IPS-NIHi7 (cell line): ENCODE results near the gene TGM2.

Source experiments
- DNase-seq: peaks from one replicate; pipeline ENCODE4 v3.0.0; 2012; ENCODE audit warnings: mixed read lengths; ENCODE audit errors: extremely low spot score

TGM2 gene

GRCh38 chr20:38092915-38093314, 72.2 kb downstream of the TGM2 start:
- DNase-seq, result no peak

DNA sequence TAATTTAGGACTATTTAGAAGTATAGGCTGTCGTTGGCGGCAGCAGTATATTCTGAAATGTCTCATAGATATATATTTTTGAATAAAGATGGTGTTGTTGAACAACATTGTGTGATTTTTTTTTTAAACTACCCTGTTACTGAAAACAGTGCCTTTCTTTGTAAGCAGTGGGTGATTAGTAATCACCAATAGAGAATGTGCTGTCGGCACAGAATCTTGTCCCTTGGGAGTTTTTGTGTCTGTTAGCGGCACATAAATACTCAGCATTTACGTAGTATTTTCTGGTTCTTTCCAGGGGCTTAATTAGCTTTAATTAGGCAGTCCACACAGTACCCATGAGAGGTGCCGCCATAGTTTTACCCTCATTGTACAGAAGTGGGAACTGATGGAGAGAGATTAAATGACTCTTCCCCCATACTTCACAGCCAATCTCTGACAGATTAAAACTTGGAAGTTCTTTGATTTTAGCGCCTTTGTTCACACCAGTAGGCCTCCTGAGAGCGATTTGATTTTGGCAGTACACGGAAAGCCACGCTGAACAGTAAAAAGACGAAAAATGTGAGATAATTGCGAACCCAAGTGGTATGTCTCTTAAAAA, 72.7 kb downstream of the TGM2 start:
- no peak for DNase-seq

DNA sequence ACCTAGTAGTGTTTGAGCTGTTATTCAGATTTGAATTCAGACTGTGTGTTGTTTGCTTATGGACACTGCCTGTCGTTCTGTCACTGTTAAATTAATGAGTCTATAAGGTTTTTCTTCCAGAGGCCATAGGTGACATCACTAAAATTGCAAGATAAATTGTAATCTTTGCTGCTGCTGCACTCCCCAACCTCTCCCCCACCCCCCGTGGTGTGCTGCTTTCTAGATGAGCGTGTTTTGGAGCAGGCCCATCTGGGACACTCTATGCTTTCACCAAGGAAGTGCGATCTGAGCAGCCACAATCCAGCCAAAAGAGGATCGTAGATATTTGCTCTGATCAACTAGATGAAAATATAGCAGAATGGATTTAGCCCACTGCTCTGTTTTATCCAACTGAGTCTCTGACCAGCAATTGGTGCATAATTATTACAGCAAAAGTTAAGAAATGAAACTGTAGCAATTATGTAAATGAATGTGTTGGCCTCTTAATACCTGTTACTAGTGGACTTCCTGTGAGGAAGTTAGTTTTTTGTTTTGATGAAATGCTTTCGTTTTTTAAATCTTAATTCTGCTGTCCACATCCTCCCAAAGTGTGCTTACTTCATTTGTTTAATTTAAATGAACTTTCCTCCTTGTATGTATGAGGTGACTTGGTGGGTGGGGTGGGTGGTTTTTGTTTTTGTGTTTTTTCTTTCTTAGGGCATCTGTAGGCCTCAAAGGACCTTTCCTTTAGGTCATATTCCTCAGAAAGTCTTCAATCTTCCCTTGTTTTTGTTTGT, 73.4 kb downstream of the TGM2 start:
- no peak for DNase-seq

- DNase-seq, result no peak
Observed at GRCh38 chr20:38090061-38090460, 75.0 kb downstream of the TGM2 start.

- DNase-seq, result no peak
Observed at GRCh38 chr20:38089500-38089899, 75.6 kb downstream of the TGM2 start.

- no peak for DNase-seq
Observed at GRCh38 chr20:38085026-38085425, 80.0 kb downstream of the TGM2 start.

GRCh38 chr20:38084425-38084951, 80.6 kb downstream of the TGM2 start:
- DNase-seq, result no peak

DNA sequence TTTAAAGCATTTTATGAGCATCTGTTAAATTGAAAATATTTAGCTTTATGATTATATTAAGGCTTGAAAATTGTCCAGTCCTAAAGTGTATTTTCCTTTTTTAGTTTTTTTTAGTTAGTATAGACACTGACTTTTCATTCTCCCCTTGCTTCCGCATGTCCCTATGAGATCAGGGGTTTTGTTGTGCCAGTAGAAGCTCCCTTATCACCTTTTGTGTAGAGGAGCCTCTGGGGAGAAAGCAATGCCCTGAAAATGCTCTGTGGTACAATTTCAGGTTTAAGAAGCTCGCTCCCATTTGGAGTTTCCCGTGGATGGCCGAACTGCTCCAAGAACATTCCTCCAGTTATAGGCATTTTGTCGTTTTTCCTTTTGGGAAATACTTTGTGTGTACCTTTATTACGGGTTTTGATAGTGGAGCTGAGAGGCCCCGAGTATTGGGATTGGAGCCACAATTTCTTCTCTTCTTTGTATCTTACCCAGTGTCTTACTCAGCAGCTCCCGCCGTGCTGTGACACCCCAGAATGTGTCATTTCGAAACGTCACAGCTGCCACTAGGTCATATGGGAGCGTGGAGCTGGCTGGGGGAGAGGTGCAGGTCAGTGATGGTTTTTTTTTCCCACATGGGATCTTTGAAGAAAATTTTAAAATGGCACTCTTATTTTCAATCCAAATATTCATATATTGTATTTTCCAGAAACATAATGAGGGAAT, 81.6 kb downstream of the TGM2 start:
- DNase-seq, result no peak

DNA sequence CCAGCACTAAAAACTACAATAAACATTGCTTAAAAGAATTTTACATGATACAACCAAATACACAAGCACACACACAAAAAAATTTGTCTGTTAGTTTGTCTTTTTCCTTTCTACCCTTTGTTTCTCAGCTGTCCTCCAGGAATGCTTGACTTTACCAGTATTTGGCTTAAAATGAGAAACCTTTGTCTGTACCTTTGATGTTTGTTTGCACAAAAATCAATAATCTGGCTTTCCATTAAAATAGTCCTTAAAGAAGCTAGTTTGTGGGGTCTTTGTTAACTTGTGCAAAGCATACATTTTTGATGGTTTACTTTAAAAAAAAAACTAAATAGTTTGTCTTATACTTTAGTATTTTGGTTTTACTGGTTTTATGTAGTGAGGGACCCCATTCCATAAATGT, 82.2 kb downstream of the TGM2 start:
- no peak for DNase-seq

DNA sequence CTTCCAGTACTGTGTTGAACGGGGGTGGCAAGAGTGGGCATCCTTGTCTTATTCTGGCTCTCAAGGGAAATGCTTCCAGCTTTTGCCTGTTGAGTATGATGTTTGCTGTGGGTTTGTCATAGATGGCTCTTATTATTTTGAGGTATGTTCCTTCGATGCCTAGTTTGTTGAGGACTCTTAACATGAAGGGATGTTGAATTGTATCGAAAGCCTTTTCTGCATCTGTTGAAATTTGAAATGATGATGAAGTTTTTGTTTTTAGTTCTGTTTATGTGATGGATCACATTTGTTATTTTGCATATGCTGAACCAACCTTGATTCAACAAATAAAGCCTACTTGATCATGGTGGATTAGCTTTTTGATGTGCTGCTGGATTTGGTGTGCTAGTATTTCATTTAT, 83.5 kb downstream of the TGM2 start:
- no peak for DNase-seq

- no peak for DNase-seq
Observed at GRCh38 chr20:38079353-38079752, 85.7 kb downstream of the TGM2 start.

GRCh38 chr20:38078084-38078483, 87.0 kb downstream of the TGM2 start:
- no peak for DNase-seq
